Lung (tissue), 12 donors: ENCODE results near the gene MIS18A. TPM values are rescaled to one million over a fixed set of nuclear protein-coding genes. Genes with fewer than 3 reads are reported as not detected.

Experiments used
- ATAC-seq: fragments of 200-7000 bp; cut with Tn5 transposase; one replicate; pipeline ENCODE4 v1.9.1; 2020; ENCODE audit warnings: moderate number of reproducible peaks; ENCODE audit not compliant: insufficient read depth, low FRiP score
- DNase-seq, 3 donors: peaks; one replicate each; pipeline ENCODE4 v3.0.0-alpha.2; 2013 to 2017
- H3K27ac ChIP-seq, 2 donors: one replicate each; pipeline ENCODE4 v1.5.1; 2013; ENCODE audit warnings: mild to moderate bottlenecking in 2 of 2, moderate library complexity in 2 of 2, control low read depth in 1 of 2, inconsistent platforms in 1 of 2, low read depth in 1 of 2, low read length in 1 of 2
- H3K27me3 ChIP-seq, 3 donors: one replicate each; pipeline ENCODE4 v1.5.1; 2013; ENCODE audit warnings: low read length in 2 of 3; ENCODE audit not compliant: control insufficient read depth in 3 of 3, insufficient read depth in 3 of 3
- H3K36me3 ChIP-seq, 4 donors: one replicate each; pipeline ENCODE4 v1.5.1; 2013; ENCODE audit warnings: low read length in 4 of 4, mild to moderate bottlenecking in 1 of 4, moderate library complexity in 1 of 4; ENCODE audit not compliant: control insufficient read depth in 4 of 4, insufficient read depth in 4 of 4
- H3K4me1 ChIP-seq, 5 donors: one replicate each; pipeline ENCODE4 v1.5.1; 2013; ENCODE audit warnings: low read length in 5 of 5, mild to moderate bottlenecking in 2 of 5, moderate library complexity in 1 of 5; ENCODE audit not compliant: control insufficient read depth in 5 of 5, insufficient read depth in 5 of 5
- H3K4me3 ChIP-seq: one replicate; pipeline ENCODE4 v1.5.1; 2013; ENCODE audit warnings: mild to moderate bottlenecking, control low read depth, moderate library complexity
- H3K9ac ChIP-seq, 2 donors: one replicate each; pipeline ENCODE4 v1.5.1; 2013; ENCODE audit warnings: low read length in 2 of 2, control low read depth in 1 of 2; ENCODE audit not compliant: insufficient read depth in 1 of 2
- H3K9me3 ChIP-seq, 4 donors: one replicate each; pipeline ENCODE4 v1.5.1; 2013; ENCODE audit warnings: low read length in 3 of 4, mild to moderate bottlenecking in 1 of 4, moderate library complexity in 1 of 4; ENCODE audit not compliant: control insufficient read depth in 4 of 4, insufficient read depth in 3 of 4
- WGBS, 2 donors: extraction: QIAGEN DNeasy Blood & Tissue Kit; methylation state at CpG; one replicate each; pipeline ENCODE4 v1.1.7; 2013; 5-methylcytosine and 5-hydroxymethylcytosine counted together
- polyA plus RNA-seq, 2 donors: library from polyadenylated mRNA; stranded (reverse); fragments of 200-250 nt; gene quantifications; one replicate each; pipeline ENCODE4 v1.2.1, GENCODE V29; 2013
- total RNA-seq, 2 donors: library from RNA; depleted of rRNA in 1 of 2; stranded (reverse); fragments of >200 nt in 1 of 2; gene quantifications; one replicate each; pipeline ENCODE4 v1.2.1, GENCODE V29; 2014 to 2021
- TF ChIP-seq, protein P1 (sequence below): IDR thresholded peaks from 2 replicates; pipeline ENCODE4 v1.5.1; 2012; ENCODE audit warnings: mild to moderate bottlenecking; ENCODE audit errors: control extremely low read depth, extremely low read depth
- donor health status: control.
- donor health status: control.
- donor health status: Bipolar disorder and iron deficiency.
- donor health status: healthy.
- donor health status: DM: yes; HTN: yes; CAD: no.

MIS18A gene
- total and polyA plus RNA-seq, 4 donors: 5.0 to 8.5 (median 6.1) TPM

DNA sequence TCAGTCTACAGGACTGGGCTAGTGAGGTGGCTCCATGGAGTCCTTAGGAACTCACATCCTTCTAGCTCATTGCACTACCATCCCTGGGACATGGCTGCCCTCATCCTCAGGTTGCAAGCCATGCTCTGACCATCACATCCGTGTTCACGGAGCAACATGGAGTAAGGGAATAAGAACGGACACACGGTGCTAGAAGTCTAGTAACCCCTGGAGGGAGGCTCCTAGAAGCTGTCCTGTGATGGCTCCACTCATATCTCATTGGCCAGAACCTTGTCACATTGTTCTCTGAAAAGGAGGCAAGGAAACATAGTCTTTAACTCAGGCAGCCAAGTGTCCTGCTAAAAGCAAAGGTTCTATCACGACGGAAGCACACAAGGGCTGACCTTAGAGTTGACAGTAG lies 23.7 kb upstream of the MIS18A start:
- no peaks in the 10 kb centered on the region for H3K27me3 ChIP-seq
- H3K4me3 ChIP-seq: no peak overlapping the region

DNA sequence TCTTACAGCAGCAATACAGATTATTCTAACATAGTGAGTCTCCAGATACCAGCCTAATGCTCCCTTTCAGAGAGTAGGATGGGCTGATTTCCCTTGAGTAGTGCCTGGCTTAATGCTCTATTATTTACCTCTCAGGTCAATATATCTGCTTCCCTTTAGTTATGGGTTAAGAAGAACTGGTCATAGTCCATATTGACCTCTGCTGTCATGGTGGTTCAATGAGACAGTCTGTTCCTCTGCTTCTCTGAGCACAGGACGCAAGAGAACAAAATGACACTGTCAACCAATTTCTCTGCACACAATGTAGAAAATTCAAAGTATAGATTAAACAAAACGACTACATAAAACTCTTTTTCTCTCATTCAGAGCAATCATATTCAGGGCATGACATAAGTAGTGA lies 22.7 kb upstream of the MIS18A start:
- H3K4me3 ChIP-seq: no peak overlapping the region
- 91 to 93% methylated on average over 2 of the region's 2 CpGs for WGBS, 2 donors
- no peaks in the 10 kb centered on the region for H3K9me3 ChIP-seq
- H3K27ac ChIP-seq: no peak overlapping the region
- TF ChIP-seq, protein P1, sequence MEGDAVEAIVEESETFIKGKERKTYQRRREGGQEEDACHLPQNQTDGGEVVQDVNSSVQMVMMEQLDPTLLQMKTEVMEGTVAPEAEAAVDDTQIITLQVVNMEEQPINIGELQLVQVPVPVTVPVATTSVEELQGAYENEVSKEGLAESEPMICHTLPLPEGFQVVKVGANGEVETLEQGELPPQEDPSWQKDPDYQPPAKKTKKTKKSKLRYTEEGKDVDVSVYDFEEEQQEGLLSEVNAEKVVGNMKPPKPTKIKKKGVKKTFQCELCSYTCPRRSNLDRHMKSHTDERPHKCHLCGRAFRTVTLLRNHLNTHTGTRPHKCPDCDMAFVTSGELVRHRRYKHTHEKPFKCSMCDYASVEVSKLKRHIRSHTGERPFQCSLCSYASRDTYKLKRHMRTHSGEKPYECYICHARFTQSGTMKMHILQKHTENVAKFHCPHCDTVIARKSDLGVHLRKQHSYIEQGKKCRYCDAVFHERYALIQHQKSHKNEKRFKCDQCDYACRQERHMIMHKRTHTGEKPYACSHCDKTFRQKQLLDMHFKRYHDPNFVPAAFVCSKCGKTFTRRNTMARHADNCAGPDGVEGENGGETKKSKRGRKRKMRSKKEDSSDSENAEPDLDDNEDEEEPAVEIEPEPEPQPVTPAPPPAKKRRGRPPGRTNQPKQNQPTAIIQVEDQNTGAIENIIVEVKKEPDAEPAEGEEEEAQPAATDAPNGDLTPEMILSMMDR: no peak
- no peaks in the 10 kb centered on the region for H3K4me1 ChIP-seq
- no peak overlapping the region for H3K9ac ChIP-seq
- DNase-seq: no peak
- no peaks in the 10 kb centered on the region for H3K27me3 ChIP-seq
- no peak for ATAC-seq
- peaks cover 0 to 6% (median 0%) of the 10 kb centered on the region in 4 donors for H3K36me3 ChIP-seq

More for the DNA sequence above, 23.7 kb upstream of the MIS18A start:
- DNase-seq (no peak), ATAC-seq (no peak)
- Histone ChIP-seq H3K36me3 (peaks cover 0 to 9% (median 0%) of the 10 kb centered on the region in 4 donors), H3K4me1 (no peaks in the 10 kb centered on the region), H3K9me3 (no peaks in the 10 kb centered on the region), H3K27ac (no peak overlapping the region), H3K9ac (no peak overlapping the region)
- 95 to 97% methylated on average over 6 of the region's 6 CpGs for WGBS, 2 donors
- TF ChIP-seq, protein P1: no peak

GRCh38 chr21:32300117-32300681 lies 21.4 kb upstream of the MIS18A start:
- WGBS, 2 donors: 92 to 95% methylated on average over 41 of the region's 41 CpGs
- TF ChIP-seq, protein P1: no peak
- Histone ChIP-seq H3K9me3 (no peaks in the 10 kb centered on the region), H3K4me1 (no peaks in the 10 kb centered on the region), H3K9ac (no peak overlapping the region), H3K4me3 (no peak overlapping the region), H3K27me3 (no peaks in the 10 kb centered on the region), H3K36me3 (peaks cover 0 to 6% (median 0%) of the 10 kb centered on the region in 4 donors), H3K27ac (no peak overlapping the region)
- no peak for ATAC-seq
- no peak for DNase-seq

GRCh38 chr21:32299695-32300094 lies 20.8 kb upstream of the MIS18A start:
- Histone ChIP-seq H3K4me1 (no peaks in the 10 kb centered on the region), H3K9me3 (no peaks in the 10 kb centered on the region), H3K9ac (no peak overlapping the region), H3K27ac (no peak overlapping the region), H3K4me3 (no peak overlapping the region), H3K36me3 (peaks cover 0 to 6% (median 0%) of the 10 kb centered on the region in 4 donors), H3K27me3 (no peaks in the 10 kb centered on the region)
- WGBS, 2 donors: 79 to 91% methylated on average over 6 of the region's 6 CpGs
- ATAC-seq: no peak
- no peak for DNase-seq
- TF ChIP-seq, protein P1: no peak
